ENCODE measurements around the gene CTIF.

- TF ChIP-seq CTCF (IDR thresholded peaks at IDR 0.05), result no peak
- no peak for TF ChIP-seq POLR2A (IDR thresholded peaks at IDR 0.05)
Observed at GRCh38 chr18:48846423-48846932, 307.6 kb downstream of the CTIF start.
